Fibroblast of the aortic adventitia (primary cell): ENCODE results near the gene PHF8. TPM values are rescaled to one million over a fixed set of nuclear protein-coding genes. Genes with fewer than 3 reads are reported as not detected.

Source experiments
- DNase-seq: peaks from one replicate; pipeline ENCODE4 v3.0.0-alpha.2; 2010; ENCODE audit warnings: low read depth
- H3K4me3 ChIP-seq: 2 replicates; pipeline ENCODE4 v1.5.1; 2011; ENCODE audit warnings: low read depth, mild to moderate bottlenecking, control low read depth, low read length, moderate library complexity
- total RNA-seq: library from RNA; depleted of rRNA; stranded (reverse); fragments of >200 nt; gene quantifications from 2 replicates; pipeline ENCODE4 v1.2.3, GENCODE V29; 2012; ENCODE audit warnings: low replicate concordance
- TF ChIP-seq, protein P1 (sequence below): IDR thresholded peaks from 2 replicates; pipeline ENCODE4 v1.5.1; 2011; ENCODE audit warnings: mild to moderate bottlenecking, low read length, control low read depth, inconsistent platforms; ENCODE audit not compliant: insufficient read depth

Gene PHF8
- total RNA-seq, 1 donor: 13.8 TPM

DNA sequence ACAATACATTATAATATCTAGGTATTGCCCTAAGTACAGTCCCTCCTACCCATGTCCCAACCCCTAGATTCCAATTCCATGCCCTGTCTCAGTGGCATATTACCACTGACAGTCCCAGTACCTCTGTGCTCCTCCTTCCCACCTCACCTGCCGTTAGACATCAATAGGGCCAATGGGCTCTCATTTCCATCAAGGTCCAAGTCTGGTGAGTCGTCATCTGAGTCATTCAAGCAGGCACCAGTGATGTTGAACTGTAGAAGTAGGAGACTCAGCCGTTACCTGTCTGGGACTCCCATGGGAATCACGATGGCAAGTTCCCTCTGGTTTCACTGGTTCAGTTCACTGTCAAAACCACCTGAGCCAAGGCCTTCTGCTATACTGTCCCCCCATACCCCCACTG is 51.7 kb downstream of the PHF8 start:
- no peak overlapping the region for H3K4me3 ChIP-seq
- TF ChIP-seq, protein P1, sequence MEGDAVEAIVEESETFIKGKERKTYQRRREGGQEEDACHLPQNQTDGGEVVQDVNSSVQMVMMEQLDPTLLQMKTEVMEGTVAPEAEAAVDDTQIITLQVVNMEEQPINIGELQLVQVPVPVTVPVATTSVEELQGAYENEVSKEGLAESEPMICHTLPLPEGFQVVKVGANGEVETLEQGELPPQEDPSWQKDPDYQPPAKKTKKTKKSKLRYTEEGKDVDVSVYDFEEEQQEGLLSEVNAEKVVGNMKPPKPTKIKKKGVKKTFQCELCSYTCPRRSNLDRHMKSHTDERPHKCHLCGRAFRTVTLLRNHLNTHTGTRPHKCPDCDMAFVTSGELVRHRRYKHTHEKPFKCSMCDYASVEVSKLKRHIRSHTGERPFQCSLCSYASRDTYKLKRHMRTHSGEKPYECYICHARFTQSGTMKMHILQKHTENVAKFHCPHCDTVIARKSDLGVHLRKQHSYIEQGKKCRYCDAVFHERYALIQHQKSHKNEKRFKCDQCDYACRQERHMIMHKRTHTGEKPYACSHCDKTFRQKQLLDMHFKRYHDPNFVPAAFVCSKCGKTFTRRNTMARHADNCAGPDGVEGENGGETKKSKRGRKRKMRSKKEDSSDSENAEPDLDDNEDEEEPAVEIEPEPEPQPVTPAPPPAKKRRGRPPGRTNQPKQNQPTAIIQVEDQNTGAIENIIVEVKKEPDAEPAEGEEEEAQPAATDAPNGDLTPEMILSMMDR: no peak
- DNase-seq: no peak

GRCh38 chrX:53990171-53990570 is 54.1 kb downstream of the PHF8 start:
- TF ChIP-seq, protein P1: no peak
- H3K4me3 ChIP-seq: no peak overlapping the region
- no peak for DNase-seq

DNA sequence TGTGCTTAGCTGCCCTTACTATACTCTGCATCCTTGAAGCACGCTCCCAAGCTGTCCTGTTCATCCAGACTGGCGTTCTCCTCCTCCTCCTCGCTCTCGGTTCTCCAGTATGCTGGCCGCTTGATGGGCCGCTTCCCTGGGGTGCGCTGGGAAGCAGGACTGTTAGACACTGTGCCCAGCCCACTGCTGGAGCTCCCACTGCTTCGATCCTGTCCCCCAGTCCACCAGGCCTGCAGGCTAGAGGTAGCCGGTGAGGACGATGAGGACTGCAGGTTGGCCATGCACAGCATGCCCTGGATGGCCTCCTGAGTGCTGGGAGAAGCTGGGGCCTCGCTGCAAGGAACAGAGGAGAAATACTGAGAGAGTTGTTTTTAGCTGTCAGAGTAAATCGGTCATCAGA is 59.4 kb downstream of the PHF8 start:
- H3K4me3 ChIP-seq: no peak overlapping the region
- DNase-seq: no peak
- TF ChIP-seq, protein P1: no peak

DNA sequence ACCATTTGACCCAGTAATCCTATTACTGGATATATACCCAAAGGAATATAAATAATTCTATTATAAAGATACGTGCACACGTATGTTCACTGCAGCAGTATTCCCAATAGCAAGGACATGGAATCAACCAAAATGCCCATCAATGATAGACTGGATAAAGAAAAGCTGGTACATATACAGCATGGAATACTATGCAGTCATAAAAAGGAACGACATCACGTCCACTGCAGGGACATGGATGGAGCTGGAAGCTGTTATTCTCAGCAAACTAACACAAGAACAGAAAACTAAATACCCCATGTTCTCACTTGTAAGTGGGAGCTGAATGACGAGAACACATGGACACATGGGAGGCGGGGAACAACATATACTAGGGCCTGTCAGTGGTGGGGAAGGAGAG is 69.7 kb downstream of the PHF8 start:
- DNase-seq: no peak
- TF ChIP-seq, protein P1: no peak
- H3K4me3 ChIP-seq: no peak overlapping the region

- TF ChIP-seq, protein P1: no peak
- no peak for DNase-seq
- no peak overlapping the region for H3K4me3 ChIP-seq
Measured at GRCh38 chrX:53969540-53969939, 74.7 kb downstream of the PHF8 start.

GRCh38 chrX:53950130-53950733 is 94.0 kb downstream of the PHF8 start:
- TF ChIP-seq, protein P1: no peak
- H3K4me3 ChIP-seq: no peak overlapping the region
- peak; percentile 14 for DNase-seq

DNA sequence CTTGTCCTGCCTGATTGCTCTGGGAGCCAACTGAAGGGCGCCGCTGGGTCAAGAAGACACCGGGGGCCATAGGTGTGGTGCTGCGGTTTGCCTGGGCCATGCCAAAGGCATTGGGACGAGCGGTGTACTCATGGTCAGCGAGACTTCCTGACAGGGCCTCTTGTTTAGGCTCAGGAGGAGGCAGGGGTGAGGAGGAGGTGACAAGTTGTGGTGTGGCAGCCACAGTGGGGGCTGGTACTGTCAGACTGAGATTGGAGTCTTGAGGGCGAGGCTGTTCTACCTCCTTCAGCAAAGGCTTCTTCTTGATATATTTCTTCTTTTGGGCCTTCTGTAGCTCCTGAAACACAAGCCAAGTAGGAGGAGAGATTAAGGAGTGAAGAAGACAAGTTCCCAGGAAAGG is 104.1 kb downstream of the PHF8 start:
- TF ChIP-seq, protein P1: no peak
- H3K4me3 ChIP-seq: no peak overlapping the region
- no peak for DNase-seq
